Measurements from ENCODE around the gene SCAPER.

Gene SCAPER

GRCh38 chr15:76376029-76376428, 529.1 kb downstream of the SCAPER start:
- Histone ChIP-seq H3K4me1 (ENCODE audit: control insufficient read depth in 1 of 2, insufficient read depth in 1 of 2, low read depth in 1 of 2, low read length in 1 of 2) (no peaks in the 10 kb centered on the region), H3K4me3 (ENCODE audit: low read depth in 1 of 2, low read length in 1 of 2) (no peak overlapping the region), H3K27ac (no peak overlapping the region), H3K27me3 (no peaks in the 10 kb centered on the region), H3K9me3 (no peaks in the 10 kb centered on the region), H3K36me3 (peaks cover 8% of the 10 kb centered on the region)
- no peak for TF ChIP-seq CTCF (IDR thresholded peaks at IDR 0.05)

- no peak overlapping the region for H3K4me3 ChIP-seq (ENCODE audit: low read depth in 1 of 2, low read length in 1 of 2)
- no peaks in the 10 kb centered on the region for H3K27me3 ChIP-seq
- no peak overlapping the region for H3K27ac ChIP-seq
- no peaks in the 10 kb centered on the region for H3K4me1 ChIP-seq (ENCODE audit: control insufficient read depth in 1 of 2, insufficient read depth in 1 of 2, low read depth in 1 of 2, low read length in 1 of 2)
- no peaks in the 10 kb centered on the region for H3K9me3 ChIP-seq
- TF ChIP-seq CTCF (IDR thresholded peaks at IDR 0.05) = no peak
- H3K36me3 ChIP-seq = peaks cover 8% of the 10 kb centered on the region
These were observed 537.0 kb downstream of the SCAPER start for GRCh38 chr15:76368122-76368621.

GRCh38 chr15:76366714-76367113, 538.4 kb downstream of the SCAPER start:
- TF ChIP-seq CTCF (IDR thresholded peaks at IDR 0.05) = no peak
- Histone ChIP-seq H3K4me1 (ENCODE audit: control insufficient read depth in 1 of 2, insufficient read depth in 1 of 2, low read depth in 1 of 2, low read length in 1 of 2) (no peaks in the 10 kb centered on the region), H3K36me3 (no peaks in the 10 kb centered on the region), H3K4me3 (ENCODE audit: low read depth in 1 of 2, low read length in 1 of 2) (no peak overlapping the region), H3K27me3 (no peaks in the 10 kb centered on the region), H3K9me3 (no peaks in the 10 kb centered on the region), H3K27ac (no peak overlapping the region)

GRCh38 chr15:76363251-76363650, 541.9 kb downstream of the SCAPER start:
- no peak for TF ChIP-seq CTCF (IDR thresholded peaks at IDR 0.05)
- H3K36me3 ChIP-seq = no peaks in the 10 kb centered on the region
- H3K4me3 ChIP-seq (ENCODE audit: low read depth in 1 of 2, low read length in 1 of 2) = no peak overlapping the region
- no peaks in the 10 kb centered on the region for H3K27me3 ChIP-seq
- no peaks in the 10 kb centered on the region for H3K9me3 ChIP-seq
- no peaks in the 10 kb centered on the region for H3K4me1 ChIP-seq (ENCODE audit: control insufficient read depth in 1 of 2, insufficient read depth in 1 of 2, low read depth in 1 of 2, low read length in 1 of 2)
- no peak overlapping the region for H3K27ac ChIP-seq

- Histone ChIP-seq H3K27ac (no peak overlapping the region), H3K4me1 (ENCODE audit: control insufficient read depth in 1 of 2, insufficient read depth in 1 of 2, low read depth in 1 of 2, low read length in 1 of 2) (no peaks in the 10 kb centered on the region), H3K4me3 (ENCODE audit: low read depth in 1 of 2, low read length in 1 of 2) (no peak overlapping the region), H3K36me3 (no peaks in the 10 kb centered on the region), H3K27me3 (no peaks in the 10 kb centered on the region), H3K9me3 (no peaks in the 10 kb centered on the region)
- no peak for TF ChIP-seq CTCF (IDR thresholded peaks at IDR 0.05)
These were observed 544.7 kb downstream of the SCAPER start for GRCh38 chr15:76360416-76360815.

GRCh38 chr15:76359152-76359551, 546.0 kb downstream of the SCAPER start:
- Histone ChIP-seq H3K36me3 (no peaks in the 10 kb centered on the region), H3K27ac (no peak overlapping the region), H3K4me3 (ENCODE audit: low read depth in 1 of 2, low read length in 1 of 2) (no peak overlapping the region), H3K9me3 (no peaks in the 10 kb centered on the region), H3K27me3 (no peaks in the 10 kb centered on the region), H3K4me1 (ENCODE audit: control insufficient read depth in 1 of 2, insufficient read depth in 1 of 2, low read depth in 1 of 2, low read length in 1 of 2) (no peaks in the 10 kb centered on the region)
- TF ChIP-seq CTCF (IDR thresholded peaks at IDR 0.05) = no peak

All from neutrophil (primary cell).